HG02798 (cell line): ENCODE results near the gene S100A3.
"Not testable (repeated sequence)": the region's sequence is repeated elsewhere in the genome, so short reads cannot be mapped to it uniquely, and the experiment has no call there.

Experiments
- ATAC-seq: cut with Tn5 transposase; IDR thresholded peaks from one replicate; pipeline ENCODE4 v1.9.1; 2021; ENCODE audit warnings: mild to moderate bottlenecking; ENCODE audit not compliant: unreplicated experiment, poor library complexity

S100A3 gene, protein sequence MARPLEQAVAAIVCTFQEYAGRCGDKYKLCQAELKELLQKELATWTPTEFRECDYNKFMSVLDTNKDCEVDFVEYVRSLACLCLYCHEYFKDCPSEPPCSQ

DNA sequence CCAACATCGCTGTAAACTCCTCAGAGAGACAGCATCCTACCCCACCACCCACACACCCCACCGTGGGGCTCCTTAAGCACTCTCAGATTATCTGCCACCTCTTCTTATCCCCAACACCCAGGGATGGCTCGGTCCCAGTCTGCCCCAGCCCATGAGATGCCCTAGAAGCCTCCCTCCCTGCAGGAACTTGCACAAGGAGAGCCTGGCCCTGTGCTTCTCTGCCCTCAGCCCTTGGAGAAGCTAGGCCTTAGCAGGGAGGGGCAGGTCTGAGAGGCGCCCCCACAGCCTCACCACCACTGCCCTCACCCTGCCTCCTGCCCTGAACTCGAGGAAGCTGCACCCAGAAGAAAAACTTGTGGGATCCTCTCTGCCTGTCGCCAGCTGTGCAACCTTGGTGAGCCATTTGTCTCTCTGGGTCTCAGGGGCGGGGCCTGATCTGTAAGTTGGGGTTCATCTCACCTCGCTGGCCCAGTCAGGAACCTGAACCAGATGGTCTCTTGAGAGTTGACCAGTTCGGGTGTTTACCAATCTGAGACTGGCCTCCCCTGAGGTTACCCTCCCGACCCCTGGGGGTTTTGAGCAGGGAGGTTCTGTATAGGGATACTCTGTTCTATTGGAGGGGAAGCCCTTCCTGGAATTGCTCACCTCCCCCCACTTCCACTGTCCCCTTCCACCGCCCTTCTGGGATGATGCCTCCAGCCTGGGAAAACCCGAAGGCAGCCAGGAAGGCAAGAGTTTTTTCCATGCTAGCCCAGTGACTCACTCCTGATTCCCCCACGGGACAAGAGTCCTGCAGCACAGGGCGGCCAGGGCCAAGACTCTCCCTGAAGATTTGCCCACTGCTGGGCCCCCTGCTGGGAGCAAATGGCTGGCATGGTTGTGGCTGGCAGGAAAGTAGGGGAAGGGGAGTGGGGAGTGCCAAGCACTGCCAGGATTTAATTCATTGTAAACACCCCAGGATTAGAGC, at the start of gene S100A3:
S100A3 (minus strand) TSS at position 537 of the 967 bp plus-strand sequence. CDS start 773 bp downstream, outside the sequence.
- no peak for ATAC-seq

GRCh38 chr1:153598309-153599172, 49.5 kb upstream of the S100A3 start:
- ATAC-seq, result peak; percentile 95

GRCh38 chr1:153597206-153597605, 48.1 kb upstream of the S100A3 start:
- ATAC-seq, result no peak

- ATAC-seq, result no peak
Observed at GRCh38 chr1:153592748-153593147, 43.7 kb upstream of the S100A3 start.

DNA sequence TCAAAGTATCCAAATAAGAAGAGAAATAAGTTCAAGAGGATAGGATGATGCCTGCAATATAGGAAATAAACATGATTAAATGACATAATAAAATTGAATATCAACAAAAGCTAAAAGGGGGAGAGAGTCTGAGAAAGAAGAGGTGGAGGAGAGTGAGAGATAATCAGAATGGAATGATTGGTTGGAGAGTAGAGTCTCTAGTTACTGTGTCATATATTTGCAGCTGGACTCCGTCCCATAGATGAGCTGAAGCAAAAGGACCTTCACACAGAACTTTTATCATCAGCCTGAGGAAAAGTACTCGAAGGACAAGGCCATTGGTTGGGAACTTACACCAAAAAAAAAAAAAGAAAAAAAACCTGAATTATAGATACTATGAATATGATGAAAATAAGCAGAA, 39.4 kb upstream of the S100A3 start:
- no peak for ATAC-seq

DNA sequence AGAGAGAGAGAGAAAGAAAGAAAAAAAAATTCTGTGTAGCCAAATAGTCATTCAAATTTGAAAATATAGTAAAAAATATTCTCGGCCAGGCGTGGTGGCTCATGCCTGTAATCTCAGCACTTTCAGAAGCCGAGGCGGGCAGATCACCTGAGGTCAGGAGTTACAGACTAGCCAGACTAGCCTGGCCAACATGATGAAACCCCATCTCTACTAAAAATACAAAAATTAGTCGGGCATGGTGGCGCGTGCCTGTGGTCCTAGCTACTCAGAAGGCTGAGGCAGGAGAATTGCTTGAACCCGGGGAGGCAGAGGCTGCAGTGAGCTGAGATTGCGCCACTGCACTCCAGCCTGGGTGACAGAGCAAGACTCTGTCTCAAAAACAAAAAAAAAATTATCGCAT, 39.0 kb upstream of the S100A3 start:
- ATAC-seq, result not testable (repeated sequence)

GRCh38 chr1:153587314-153587713, 38.3 kb upstream of the S100A3 start:
- ATAC-seq, result no peak

DNA sequence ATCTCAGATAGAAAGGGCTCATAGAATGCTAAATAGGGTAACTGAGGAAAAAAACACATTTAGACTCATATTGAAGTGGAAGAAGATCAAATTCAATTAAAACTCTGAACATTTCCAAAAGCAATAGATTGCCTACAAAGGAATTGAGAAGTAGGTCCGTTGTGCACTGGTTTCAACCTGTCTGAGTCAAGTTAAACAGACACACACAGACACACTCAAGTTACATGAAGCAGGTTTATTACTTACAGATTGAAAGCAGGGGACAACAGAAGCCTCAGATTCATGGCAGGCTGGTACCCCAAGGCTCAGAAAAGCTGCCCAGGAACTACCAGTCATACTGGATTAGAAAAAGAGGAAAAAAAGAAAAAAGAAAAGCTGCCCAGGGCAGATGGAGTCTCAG, 37.3 kb upstream of the S100A3 start:
- no peak for ATAC-seq

- no peak for ATAC-seq
Observed at GRCh38 chr1:153585006-153585405, 35.9 kb upstream of the S100A3 start.

DNA sequence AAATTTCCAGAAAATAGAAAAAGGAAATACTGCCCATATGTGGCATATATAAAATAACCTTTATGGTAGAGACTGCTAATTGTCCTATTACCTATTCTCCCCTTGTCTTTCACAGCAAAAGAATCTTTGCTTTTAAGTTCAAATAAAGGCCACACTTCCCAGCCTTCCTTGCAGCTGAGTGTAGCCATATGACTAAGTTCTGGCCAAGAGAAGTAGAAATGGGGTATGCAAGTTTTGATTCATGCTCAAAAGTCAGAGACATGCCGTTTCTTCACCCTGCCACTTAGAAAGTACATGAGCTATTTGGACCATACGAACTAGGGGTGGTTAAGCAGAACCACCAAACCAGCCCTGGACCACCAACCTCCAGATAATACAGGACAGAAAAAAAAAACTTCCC, 34.9 kb upstream of the S100A3 start:
- ATAC-seq, result no peak

- not testable (repeated sequence) for ATAC-seq
Observed at GRCh38 chr1:153583514-153583913, 34.5 kb upstream of the S100A3 start.

DNA sequence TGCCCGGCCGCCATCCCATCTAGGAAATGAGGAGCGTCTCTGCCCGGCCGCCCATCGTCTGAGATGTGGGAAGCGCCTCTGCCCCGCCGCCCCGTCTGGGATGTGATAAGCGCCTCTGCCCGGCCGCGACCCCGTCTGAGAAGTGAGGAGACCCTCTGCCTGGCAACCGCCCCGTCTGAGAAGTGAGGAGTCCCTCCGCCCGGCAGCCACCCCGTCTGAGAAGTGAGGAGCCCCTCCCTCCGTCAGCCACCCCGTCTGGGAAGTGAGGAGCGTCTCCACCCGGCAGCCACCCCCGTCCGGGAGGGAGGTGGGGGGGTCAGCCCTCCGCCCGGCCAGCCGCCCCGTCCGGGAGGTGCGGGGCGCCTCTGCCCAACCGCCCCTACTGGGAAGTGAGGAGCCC, 33.8 kb upstream of the S100A3 start:
- ATAC-seq, result not testable (repeated sequence)

DNA sequence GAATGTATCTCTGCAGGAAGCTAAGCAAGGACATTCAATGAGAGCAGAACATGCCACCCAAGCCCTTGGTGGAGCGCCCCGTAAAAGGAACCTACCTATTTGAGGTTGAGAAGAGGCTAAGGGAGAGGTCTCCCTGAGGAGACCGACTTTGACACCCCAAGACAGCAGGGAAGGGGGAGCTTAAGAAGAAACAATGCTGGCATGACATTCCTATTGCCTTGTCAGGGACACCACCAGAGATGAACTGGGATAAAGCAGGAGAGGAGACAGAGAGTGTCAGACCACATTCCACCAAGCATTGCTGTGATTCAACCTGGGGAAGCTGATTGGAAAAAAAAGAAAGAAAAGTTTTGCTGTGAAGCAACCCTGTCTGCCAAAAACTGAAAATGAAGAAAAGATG, 29.9 kb upstream of the S100A3 start:
- ATAC-seq, result no peak

DNA sequence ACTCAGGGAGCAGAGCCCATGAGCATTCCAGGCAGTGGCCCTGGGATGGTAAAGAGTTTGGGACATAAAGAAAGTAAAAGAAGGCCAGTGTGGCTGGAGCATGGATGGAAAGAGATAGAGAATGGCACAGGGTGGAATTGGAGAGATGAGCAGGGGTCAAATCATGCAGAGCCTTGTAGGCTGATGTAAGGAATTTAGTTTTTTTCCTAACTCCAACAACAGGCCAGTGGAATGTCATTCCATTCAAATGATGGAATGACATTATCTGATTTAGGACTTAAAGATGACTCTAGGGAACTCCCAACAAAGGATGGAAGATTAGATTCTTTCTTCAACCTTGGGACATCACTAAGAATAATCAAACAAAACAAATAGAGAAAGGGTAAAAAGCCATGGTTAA, 29.4 kb upstream of the S100A3 start:
- ATAC-seq, result no peak

DNA sequence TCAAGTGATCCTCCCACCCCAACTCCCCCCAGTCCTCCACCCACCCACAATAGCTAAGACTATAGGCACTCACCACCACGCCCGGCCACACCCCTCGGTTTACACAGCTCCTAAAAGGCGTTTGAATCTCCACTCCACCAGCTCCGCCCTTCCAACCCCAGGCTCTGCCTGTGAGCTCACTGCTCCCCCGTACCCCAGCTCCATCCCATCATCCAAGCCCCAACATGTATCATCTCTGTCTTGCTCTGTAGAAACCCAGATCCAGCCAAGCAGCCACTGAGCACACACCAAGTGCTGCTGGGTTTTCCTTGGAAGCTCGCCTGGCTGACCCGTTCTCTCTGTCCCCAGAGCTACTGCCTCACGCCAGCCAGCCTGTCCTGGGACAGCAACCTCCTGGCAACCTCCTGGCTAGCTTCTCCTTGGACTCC, 28.6 kb upstream of the S100A3 start:
- no peak for ATAC-seq

DNA sequence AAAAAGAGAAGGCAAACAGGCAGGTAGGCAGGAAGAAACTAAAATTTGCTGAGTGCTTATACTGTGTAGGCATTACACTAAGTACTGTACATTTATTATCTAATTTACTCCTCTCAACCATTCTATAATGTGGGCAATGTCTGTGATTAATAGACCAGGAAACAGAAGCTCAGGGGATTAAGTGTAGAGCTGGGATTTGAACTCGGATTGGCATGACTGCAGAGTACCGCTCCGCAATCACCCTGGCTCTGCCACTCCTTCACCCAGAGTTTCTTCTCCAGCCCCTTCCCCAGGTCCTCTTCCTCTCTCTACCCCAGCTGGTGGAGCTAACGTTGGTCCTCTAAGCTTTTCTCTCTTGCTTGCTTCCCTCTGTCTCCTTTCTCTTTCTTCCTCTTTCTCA, 28.1 kb upstream of the S100A3 start:
- no peak for ATAC-seq

DNA sequence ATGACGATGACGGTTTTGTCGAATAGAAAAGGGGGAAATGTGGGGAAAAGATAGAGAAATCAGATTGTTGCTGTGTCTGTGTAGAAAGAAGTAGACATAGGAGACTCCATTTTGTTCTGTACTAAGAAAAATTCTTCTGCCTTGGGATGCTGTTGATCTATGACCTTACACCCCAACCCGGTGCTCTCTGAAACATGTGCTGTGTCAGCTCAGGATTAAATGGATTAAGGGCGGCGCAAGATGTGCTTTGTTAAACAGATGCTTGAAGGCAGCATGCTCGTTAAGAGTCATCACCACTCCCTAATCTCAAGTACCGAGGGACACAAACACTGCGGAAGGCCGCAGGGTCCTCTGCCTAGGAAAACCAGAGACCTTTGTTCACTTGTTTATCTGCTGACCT, 26.4 kb upstream of the S100A3 start:
- not testable (repeated sequence) for ATAC-seq

DNA sequence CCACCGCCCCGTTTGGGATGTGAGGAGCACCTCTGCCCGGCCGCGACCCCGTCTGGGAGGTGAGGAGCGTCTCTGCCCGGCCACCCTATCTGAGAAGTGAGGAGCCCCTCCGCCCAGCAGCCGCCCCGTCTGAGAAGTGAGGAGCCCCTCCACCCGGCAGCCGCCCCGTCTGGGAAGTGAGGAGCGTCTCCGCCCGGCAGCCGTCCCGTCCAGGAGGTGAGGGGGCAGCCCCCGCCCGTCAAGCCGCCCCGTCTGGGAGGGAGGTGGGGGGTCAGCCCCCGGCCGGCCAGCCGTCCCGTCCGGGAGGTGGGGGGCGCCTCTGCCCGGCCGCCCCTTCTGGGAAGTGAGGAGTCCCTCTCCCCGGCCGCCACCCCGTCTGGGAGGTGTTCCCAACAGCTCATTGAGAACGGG, 26.0 kb upstream of the S100A3 start:
- ATAC-seq, result not testable (repeated sequence)

GRCh38 chr1:153573351-153573750, 24.3 kb upstream of the S100A3 start:
- no peak for ATAC-seq

DNA sequence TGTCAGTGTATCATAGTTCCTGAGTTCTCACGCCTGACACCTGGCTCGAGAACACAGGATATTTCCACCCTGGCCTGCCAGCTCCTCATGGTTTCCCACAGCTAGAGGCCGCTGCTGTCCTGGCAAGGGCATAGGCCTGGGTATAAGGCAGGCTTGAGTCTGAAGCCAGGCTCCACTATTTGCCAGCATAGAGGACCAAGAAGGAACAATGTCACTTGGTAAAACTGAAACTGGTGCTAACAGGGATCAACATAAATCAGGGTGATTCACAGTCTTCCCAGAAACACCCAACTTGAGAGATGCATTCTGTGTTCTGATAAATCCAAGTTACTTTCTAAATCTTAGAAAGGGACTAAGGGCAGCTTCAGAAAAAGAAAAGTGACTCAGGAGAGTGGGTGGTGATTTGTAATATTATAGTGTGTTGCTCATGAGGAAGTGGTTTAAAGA, 23.5 kb upstream of the S100A3 start:
- peak; percentile 74 for ATAC-seq

DNA sequence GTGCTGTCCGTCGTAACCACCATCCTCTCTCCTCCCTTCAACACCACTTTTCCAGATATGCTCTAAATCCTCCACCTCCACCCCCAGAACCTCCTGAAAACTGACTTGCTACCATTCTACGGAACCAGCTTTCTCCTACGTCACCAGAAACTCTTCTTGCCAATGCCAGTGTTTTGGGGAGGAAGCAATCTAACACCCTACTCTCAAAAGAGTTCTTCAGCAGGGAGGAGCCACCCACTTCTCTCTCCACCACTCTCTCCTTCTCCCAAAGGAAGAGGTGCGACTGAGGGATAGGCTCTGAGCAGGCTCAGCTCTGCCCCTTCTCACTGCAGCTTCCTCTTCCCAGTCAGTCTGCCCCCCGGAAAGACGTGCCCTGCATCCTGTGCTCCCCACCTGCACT, 22.6 kb upstream of the S100A3 start:
- ATAC-seq, result no peak
